NCI-H1092 treated with DMSO at 0.1 percent for 48 hours (cell line): ENCODE data around the gene BEGAIN.

Experiments
- DNase-seq: peaks from one replicate; lab custom pipeline; 2025; lab: John Stamatoyannopoulos, UW

Gene BEGAIN

GRCh38 chr14:100581228-100582145 lies 5.7 kb downstream of the BEGAIN start:
- no peak for DNase-seq

GRCh38 chr14:100580316-100581227 lies 6.6 kb downstream of the BEGAIN start:
- no peak for DNase-seq

GRCh38 chr14:100578552-100578951 lies 8.7 kb downstream of the BEGAIN start:
- DNase-seq = no peak

- no peak for DNase-seq
These were observed 9.2 kb downstream of the BEGAIN start for GRCh38 chr14:100577986-100578431.

GRCh38 chr14:100577321-100577985 lies 9.8 kb downstream of the BEGAIN start:
- no peak for DNase-seq

- no peak for DNase-seq
These were observed 10.8 kb downstream of the BEGAIN start for GRCh38 chr14:100576091-100577085.

GRCh38 chr14:100575266-100575995 lies 11.8 kb downstream of the BEGAIN start:
- DNase-seq = no peak

- no peak for DNase-seq
These were observed 12.6 kb downstream of the BEGAIN start for GRCh38 chr14:100574642-100575031.

- no peak for DNase-seq
These were observed 13.2 kb downstream of the BEGAIN start for GRCh38 chr14:100573757-100574641.

GRCh38 chr14:100573002-100573756 lies 14.0 kb downstream of the BEGAIN start:
- no peak for DNase-seq

- DNase-seq = no peak
These were observed 14.7 kb downstream of the BEGAIN start for GRCh38 chr14:100572543-100572942.

- DNase-seq = no peak
These were observed 15.4 kb downstream of the BEGAIN start for GRCh38 chr14:100571837-100572236.

GRCh38 chr14:100570726-100571454 lies 16.3 kb downstream of the BEGAIN start:
- no peak for DNase-seq

- no peak for DNase-seq
These were observed 17.4 kb downstream of the BEGAIN start for GRCh38 chr14:100569734-100570286.

- DNase-seq = no peak
These were observed 18.1 kb downstream of the BEGAIN start for GRCh38 chr14:100568998-100569733.

GRCh38 chr14:100568164-100568997 lies 18.8 kb downstream of the BEGAIN start:
- no peak for DNase-seq
